ENCODE results near the gene PREX1. TPM values are rescaled to one million over a fixed set of nuclear protein-coding genes. Genes with fewer than 3 reads are reported as not detected.

Gene PREX1
- total and polyA plus RNA-seq, 2 of the 4 experiments (the other 2 are of a cell fraction): 0.67 to 0.72 TPM

DNA sequence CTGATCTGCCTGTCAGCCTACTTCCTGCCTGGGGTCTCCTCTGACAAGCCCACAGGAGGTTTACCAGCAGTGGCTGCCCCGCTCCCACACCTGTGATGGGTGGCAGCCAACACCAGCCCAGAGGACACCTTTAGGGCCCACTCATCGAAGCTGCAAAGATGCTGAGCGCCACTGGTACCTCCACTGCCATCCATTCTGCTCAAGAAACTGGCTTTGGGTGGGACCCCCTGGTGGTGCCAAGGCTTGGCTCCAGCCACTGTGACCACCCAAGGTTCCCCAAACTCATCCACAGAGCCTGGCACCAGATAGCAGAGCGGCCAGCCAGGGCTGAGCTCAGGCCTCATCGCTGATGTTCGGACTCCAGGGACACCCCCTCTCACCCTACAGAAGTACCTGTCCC lies 42.5 kb downstream of the PREX1 start:
- ATAC-seq (ENCODE audit: low read depth) (no peak), DNase-seq (no peak)
- Histone ChIP-seq H3K4me2 (ENCODE audit: low read depth, low read length) (no peak overlapping the region), H3K9ac (ENCODE audit: low read depth, low read length) (no peak overlapping the region), H3K4me1 (ENCODE audit: control insufficient read depth, insufficient read depth, low read length) (peaks cover 2% of the 10 kb centered on the region; the same call in 1 of the 2 replicates), H3K9me1 (ENCODE audit: insufficient read depth, low read length) (no peaks in the 10 kb centered on the region), H3K27me3 (ENCODE audit: control insufficient read depth, insufficient read depth, low read length) (peaks cover 7% of the 10 kb centered on the region), H3K4me3 (ENCODE audit: insufficient read depth, low read depth, low read length) (no peak overlapping the region), H4K5ac (ENCODE audit: low read depth, low read length) (no peak overlapping the region), H4K20me1 (ENCODE audit: insufficient read depth, low read length) (no peaks in the 10 kb centered on the region), H3K56ac (ENCODE audit: extremely low read depth, insufficient read depth, low read length) (no peak overlapping the region), H2BK5ac (ENCODE audit: low read depth, low read length, poor library complexity, severe bottlenecking) (no peak overlapping the region), H2AFZ (replicated peaks; ENCODE audit: low read length, poor library complexity) (no peak overlapping the region), H2AK5ac (ENCODE audit: low read depth, low read length) (no peak overlapping the region), H3K4ac (ENCODE audit: low read depth, low read length) (no peak overlapping the region), H2BK20ac (ENCODE audit: low read depth, low read length) (no peak overlapping the region), H3K79me1 (ENCODE audit: low read depth in 1 of 2, low read length in 2 of 2) (no peaks in the 10 kb centered on the region), H4K8ac (ENCODE audit: low read depth in 2 of 2, low read length in 2 of 2) (no peak overlapping the region), H4K91ac (ENCODE audit: insufficient read depth, low read depth, low read length) (no peak overlapping the region), H2BK15ac (ENCODE audit: low read depth, low read length) (no peak overlapping the region), H3K23ac (ENCODE audit: low read depth, low read length) (no peak overlapping the region), H3K27ac (ENCODE audit: insufficient read depth, low read length) (no peak overlapping the region), H2AK9ac (replicated peaks; ENCODE audit: low read depth, low read length, poor library complexity) (no peak overlapping the region), H3K18ac (ENCODE audit: low read depth, low read length) (no peak overlapping the region), H3K14ac (replicated peaks; ENCODE audit: low read depth, low read length) (no peak overlapping the region), H2BK120ac (ENCODE audit: low read depth, low read length) (no peak overlapping the region), H3K36me3 (ENCODE audit: control insufficient read depth, insufficient read depth, low read length) (no peaks in the 10 kb centered on the region), H3K9me3 (ENCODE audit: control insufficient read depth, insufficient read depth, low read length) (no peaks in the 10 kb centered on the region)
- intact Hi-C loops (cut with micrococcal nuclease) (no loop called here), in situ Hi-C loops (cut with MboI; ENCODE audit: low sequenced_read_pairs) (loop anchor here (25.0 kb wide), 1 partner anchor 102 kb away; no protein-coding TSS in a partner anchor), dilution Hi-C loops (cut with HindIII; ENCODE audit: low sequenced_read_pairs, unreplicated experiment) (no loop called here)
- ChIA-PET CTCF (no interaction called here), POLR2A (ENCODE audit: unreplicated experiment) (no interaction called here)
- TF ChIP-seq, protein P1, sequence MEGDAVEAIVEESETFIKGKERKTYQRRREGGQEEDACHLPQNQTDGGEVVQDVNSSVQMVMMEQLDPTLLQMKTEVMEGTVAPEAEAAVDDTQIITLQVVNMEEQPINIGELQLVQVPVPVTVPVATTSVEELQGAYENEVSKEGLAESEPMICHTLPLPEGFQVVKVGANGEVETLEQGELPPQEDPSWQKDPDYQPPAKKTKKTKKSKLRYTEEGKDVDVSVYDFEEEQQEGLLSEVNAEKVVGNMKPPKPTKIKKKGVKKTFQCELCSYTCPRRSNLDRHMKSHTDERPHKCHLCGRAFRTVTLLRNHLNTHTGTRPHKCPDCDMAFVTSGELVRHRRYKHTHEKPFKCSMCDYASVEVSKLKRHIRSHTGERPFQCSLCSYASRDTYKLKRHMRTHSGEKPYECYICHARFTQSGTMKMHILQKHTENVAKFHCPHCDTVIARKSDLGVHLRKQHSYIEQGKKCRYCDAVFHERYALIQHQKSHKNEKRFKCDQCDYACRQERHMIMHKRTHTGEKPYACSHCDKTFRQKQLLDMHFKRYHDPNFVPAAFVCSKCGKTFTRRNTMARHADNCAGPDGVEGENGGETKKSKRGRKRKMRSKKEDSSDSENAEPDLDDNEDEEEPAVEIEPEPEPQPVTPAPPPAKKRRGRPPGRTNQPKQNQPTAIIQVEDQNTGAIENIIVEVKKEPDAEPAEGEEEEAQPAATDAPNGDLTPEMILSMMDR (conservative IDR thresholded peaks at IDR 0.05; ENCODE audit: low read depth, low read length): no peak
- no peak for TF ChIP-seq FOS (IDR thresholded peaks at IDR 0.05; ENCODE audit: low read depth, low read length)
- TF ChIP-seq, protein P2, sequence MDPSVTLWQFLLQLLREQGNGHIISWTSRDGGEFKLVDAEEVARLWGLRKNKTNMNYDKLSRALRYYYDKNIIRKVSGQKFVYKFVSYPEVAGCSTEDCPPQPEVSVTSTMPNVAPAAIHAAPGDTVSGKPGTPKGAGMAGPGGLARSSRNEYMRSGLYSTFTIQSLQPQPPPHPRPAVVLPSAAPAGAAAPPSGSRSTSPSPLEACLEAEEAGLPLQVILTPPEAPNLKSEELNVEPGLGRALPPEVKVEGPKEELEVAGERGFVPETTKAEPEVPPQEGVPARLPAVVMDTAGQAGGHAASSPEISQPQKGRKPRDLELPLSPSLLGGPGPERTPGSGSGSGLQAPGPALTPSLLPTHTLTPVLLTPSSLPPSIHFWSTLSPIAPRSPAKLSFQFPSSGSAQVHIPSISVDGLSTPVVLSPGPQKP (IDR thresholded peaks at IDR 0.05; ENCODE audit: borderline replicate concordance, low read depth, low read length): no peak
- no peak for TF ChIP-seq NFE2L2 (IDR thresholded peaks at IDR 0.05; ENCODE audit: low read depth, low read length)
- no TSS peak for BruUV-seq (replicated peaks)
- 100% methylated on average over 2 of the region's 6 CpGs; no CpG with 5 or more reads in 1 of the 2 experiments for WGBS, 2 experiments (ENCODE audit: extremely low coverage in 2 of 2, insufficient read length in 1 of 2)
